Measurements from ENCODE around the gene TNFRSF6B. TPM values are rescaled to one million over a fixed set of nuclear protein-coding genes. Genes with fewer than 3 reads are reported as not detected.
A peak's percentile ranks its signal among the peaks of the same experiment; 100 is the strongest.

The TNFRSF6B gene
- total RNA-seq, 1 donor from 2014 or later, result 119 TPM

GRCh38 chr20:63686094-63686491 lies 10.4 kb upstream of the TNFRSF6B start:
- DNase-seq (ENCODE audit: low spot score in 2 of 2), result no peak
- H3K4me1 ChIP-seq, result peaks cover 11 to 31% of the 10 kb centered on the region in 2 donors
- no peak for TF ChIP-seq CTCF (IDR thresholded peaks at IDR 0.05)
- no peaks in the 10 kb centered on the region for H3K9me3 ChIP-seq
- H3K36me3 ChIP-seq, result peaks cover 0 to 6% of the 10 kb centered on the region in 2 donors
- intact Hi-C loops (cut with DNase I), result no loop called here
- no peak overlapping the region for H3K4me3 ChIP-seq
- H3K27me3 ChIP-seq, result no peaks in the 10 kb centered on the region
- peak overlapping the region; percentile 66 to 87 for H3K27ac ChIP-seq

- Histone ChIP-seq H3K27ac (peak overlapping the region; percentile 66 to 87), H3K4me1 (peaks cover 9 to 28% of the 10 kb centered on the region in 2 donors), H3K4me3 (no peak overlapping the region)
Measured at GRCh38 chr20:63686492-63687321, 9.7 kb upstream of the TNFRSF6B start.

GRCh38 chr20:63687419-63688178 lies 8.9 kb upstream of the TNFRSF6B start:
- Histone ChIP-seq H3K36me3 (peaks cover 0 to 6% of the 10 kb centered on the region in 2 donors), H3K27me3 (no peaks in the 10 kb centered on the region), H3K4me1 (peaks cover 6 to 20% of the 10 kb centered on the region in 2 donors), H3K9me3 (no peaks in the 10 kb centered on the region), H3K4me3 (no peak overlapping the region), H3K27ac (peak overlapping the region; percentile 66 to 87)
- no peak for TF ChIP-seq CTCF (IDR thresholded peaks at IDR 0.05)
- intact Hi-C loops (cut with DNase I), result no loop called here
- DNase-seq (ENCODE audit: low spot score in 2 of 2), result no peak

More at GRCh38 chr20:63686492-63687321, 9.7 kb upstream of the TNFRSF6B start:
- Histone ChIP-seq H3K36me3 (peaks cover 0 to 6% of the 10 kb centered on the region in 2 donors), H3K27me3 (no peaks in the 10 kb centered on the region), H3K9me3 (no peaks in the 10 kb centered on the region)
- peak; percentile 51 to 86 for DNase-seq (ENCODE audit: low spot score in 2 of 2)
- TF ChIP-seq CTCF (IDR thresholded peaks at IDR 0.05), result no peak
- intact Hi-C loops (cut with DNase I), result no loop called here

GRCh38 chr20:63688228-63689045 lies 8.0 kb upstream of the TNFRSF6B start:
- Histone ChIP-seq H3K27ac (peak overlapping the region; percentile 66 to 87), H3K9me3 (no peaks in the 10 kb centered on the region), H3K27me3 (no peaks in the 10 kb centered on the region), H3K4me1 (peaks cover 0 to 12% of the 10 kb centered on the region in 2 donors), H3K36me3 (peaks cover 0 to 6% of the 10 kb centered on the region in 2 donors), H3K4me3 (no peak overlapping the region)
- intact Hi-C loops (cut with DNase I), result no loop called here
- no peak for TF ChIP-seq CTCF (IDR thresholded peaks at IDR 0.05)
- no peak for DNase-seq (ENCODE audit: low spot score in 2 of 2)
